ENCODE results near the gene FALEC. TPM values are rescaled to one million over a fixed set of nuclear protein-coding genes. Genes with fewer than 3 reads are reported as not detected.

FALEC gene
- total RNA-seq, 1 donor from 2014 or later: not detected

DNA sequence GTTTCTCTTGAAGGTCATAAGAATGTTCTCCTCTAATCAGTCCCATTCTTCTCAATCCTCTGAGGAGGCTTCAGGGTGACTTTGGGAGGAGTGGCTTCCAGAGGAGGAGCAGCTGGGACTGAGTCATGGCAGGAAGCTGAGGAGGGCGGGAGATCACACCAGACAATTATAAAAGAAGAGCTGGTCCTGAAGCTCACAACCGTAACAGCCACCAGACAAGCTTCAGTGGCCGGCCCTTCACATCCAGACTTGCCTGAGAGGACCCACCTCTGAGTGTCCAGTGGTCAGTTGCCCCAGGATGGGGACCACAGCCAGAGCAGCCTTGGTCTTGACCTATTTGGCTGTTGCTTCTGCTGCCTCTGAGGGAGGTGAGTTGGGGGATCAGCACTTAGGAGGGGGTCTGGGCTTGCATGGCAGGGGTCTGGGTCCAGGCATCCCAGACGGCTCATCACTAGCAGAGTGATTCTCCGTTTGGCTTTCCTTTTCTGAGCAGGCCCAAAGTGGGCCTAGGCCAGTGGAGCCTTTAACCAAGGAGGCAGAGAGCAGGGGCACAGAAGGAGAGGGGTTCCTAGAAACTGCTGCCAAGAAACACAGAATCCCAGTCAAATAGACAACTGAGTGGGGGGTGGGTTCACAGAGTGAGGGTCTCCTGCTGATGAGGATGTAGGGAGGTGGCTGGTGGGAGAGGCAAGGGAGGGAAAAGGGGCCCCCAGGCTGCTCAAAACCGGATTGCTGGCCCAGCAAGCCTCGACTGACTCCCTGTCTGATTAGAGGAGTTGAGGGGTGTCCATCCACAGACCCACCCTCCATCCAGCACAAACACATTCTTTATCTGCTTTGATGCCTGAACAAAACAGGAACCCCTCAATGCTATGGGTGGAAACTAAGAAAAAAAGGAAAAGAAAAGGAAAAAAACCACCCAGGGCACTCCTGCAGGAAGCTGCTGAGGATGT lies 7.4 kb upstream of the FALEC start, which contains the start of gene ECM1:
Gene ECM1 (plus strand): TSS at position 198 of the 953 bp plus-strand sequence. CDS start 101 bp downstream, at position 299.
- DNase-seq (ENCODE audit: missing footprints) (no peak), ATAC-seq (peak; percentile 80)
- intact Hi-C loops (cut with DNase I): no loop called here

DNA sequence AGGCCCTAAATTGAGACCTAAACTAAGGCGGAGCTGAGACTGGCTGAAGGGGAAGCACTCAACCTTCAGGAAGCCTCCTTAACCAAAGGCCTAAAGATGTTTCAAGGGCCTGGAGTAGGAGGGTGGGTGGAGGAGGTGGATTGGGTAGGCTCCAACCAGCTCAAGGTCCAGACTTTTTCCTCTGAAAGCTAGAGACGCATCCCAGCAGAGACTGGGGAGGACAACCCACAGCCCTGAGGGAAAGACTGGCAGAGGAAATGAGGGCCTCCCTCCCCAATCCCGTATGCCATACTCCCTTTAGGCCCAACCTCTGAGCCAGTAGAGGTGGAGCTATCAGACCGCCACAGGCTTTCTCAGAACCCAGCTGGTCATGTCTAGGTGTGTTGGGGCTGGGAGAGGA lies 6.6 kb upstream of the FALEC start:
- DNase-seq (ENCODE audit: missing footprints): no peak
- ATAC-seq: peak; percentile 11
- intact Hi-C loops (cut with DNase I): no loop called here

DNA sequence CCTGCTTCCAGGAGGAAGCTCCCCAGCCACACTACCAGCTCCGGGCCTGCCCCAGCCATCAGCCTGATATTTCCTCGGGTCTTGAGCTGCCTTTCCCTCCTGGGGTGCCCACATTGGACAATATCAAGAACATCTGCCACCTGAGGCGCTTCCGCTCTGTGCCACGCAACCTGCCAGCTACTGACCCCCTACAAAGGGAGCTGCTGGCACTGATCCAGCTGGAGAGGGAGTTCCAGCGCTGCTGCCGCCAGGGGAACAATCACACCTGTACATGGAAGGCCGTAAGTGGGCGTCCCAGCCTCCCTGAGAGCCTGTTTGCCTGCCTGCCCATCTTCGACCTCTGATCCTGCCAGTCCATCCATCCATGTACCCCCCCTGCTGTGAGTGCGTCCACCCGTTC lies 4.0 kb upstream of the FALEC start:
- no peak for ATAC-seq
- no peak for DNase-seq (ENCODE audit: missing footprints)
- intact Hi-C loops (cut with DNase I): no loop called here

DNA sequence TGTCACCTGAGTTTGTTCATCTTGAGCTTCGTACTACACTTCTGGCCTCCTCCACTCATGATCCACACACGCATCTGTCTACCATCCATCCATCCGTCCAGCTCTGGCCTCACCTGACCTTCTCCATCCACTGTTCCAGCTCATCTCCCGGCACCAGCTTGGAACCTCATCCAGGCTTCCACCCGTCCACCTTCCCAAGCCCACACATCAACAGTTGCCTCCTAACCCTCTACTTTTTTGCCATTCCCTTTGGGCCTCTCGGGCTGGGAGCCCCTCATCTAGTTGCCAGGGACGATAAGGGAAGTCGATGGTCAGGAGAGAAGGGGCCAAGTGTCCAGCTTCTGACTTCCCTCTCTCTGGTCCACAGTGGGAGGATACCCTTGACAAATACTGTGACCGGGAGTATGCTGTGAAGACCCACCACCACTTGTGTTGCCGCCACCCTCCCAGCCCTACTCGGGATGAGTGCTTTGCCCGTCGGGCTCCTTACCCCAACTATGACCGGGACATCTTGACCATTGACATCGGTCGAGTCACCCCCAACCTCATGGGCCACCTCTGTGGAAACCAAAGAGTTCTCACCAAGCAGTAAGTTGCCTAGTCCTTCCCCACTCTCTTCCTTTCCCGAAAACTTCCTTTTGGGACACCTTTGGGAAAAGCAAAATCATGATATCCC lies 3.4 kb upstream of the FALEC start:
- DNase-seq (ENCODE audit: missing footprints) (no peak), ATAC-seq (no peak)
- intact Hi-C loops (cut with DNase I): no loop called here

DNA sequence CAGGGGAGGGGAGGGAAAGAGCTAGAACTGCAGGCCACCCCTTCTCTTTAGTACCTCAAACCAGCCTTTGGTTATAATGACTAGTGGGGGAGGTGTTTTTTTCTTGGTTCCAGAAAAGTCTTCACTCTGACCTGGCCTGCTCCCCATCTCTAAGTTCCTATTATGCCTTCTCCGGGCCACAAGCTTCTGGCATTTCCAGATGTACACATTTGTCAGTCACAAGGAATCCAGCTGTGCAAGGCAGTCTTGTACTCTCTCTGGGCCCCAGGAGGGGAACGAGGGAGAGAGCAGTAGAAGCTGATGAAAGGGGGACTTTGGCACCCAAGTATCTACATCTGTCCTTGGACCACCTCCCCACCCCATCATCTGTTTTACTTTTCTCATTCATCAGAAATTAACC lies 2.7 kb upstream of the FALEC start:
- DNase-seq (ENCODE audit: missing footprints) (no peak), ATAC-seq (no peak)
- intact Hi-C loops (cut with DNase I): no loop called here

DNA sequence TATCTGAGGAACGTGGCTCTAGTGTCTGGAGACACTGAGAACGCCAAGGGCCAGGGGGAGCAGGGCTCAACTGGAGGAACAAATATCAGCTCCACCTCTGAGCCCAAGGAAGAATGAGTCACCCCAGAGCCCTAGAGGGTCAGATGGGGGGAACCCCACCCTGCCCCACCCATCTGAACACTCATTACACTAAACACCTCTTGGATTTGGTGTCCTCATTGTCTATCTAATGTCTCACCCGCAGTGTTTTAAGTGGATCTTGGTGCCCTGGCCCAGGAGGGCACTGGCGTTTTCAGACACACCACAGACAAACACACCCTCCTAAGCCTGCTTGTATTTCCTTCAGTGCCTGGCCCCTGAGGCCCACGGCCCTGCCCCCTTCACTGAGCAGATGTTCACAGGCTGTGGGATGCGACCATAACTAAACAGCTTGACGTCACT lies 2.2 kb upstream of the FALEC start:
- ATAC-seq (no peak), DNase-seq (ENCODE audit: missing footprints) (no peak)
- intact Hi-C loops (cut with DNase I): no loop called here

DNA sequence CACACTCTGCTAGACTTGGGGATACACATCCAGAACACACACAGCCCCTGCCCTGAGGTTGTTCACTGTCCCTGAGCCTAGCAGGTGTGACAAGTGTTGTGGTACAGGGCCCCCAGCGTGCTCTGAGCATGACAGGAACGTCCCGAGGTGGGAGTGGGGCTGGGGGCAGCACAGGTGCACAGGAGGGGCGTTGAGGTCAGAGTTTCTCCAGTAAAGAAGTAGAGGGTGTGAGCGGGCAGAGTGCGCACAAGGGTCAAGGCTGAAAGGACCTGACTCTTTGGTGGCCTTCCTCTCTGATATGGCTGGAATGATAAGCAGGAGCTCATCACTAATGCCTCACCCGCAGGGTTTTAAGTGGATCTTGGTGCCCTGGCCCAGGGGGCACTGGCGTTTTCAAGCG lies 1.3 kb upstream of the FALEC start:
- intact Hi-C loops (cut with DNase I): no loop called here
- DNase-seq (ENCODE audit: missing footprints): no peak
- no peak for ATAC-seq

DNA sequence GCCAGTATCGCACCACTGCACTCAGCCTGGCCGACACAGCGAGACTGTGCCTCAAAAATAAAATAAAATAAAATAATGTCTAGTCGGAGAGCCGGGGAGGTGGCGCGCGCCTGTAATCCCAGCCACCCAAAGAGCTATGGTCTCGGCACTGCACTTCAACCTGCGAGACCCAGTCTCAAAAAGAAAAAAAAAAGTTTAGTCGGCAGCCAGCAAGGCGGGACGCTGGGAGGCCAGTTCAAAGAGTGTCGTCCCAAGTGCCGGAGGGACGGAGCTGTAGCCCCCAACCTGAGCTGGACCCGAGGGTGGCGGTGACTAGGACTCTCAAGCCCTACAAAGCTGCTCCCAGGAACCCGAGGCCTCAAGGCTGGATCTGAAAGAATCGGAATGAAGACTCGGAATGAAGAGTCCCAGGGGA lies 632 bp upstream of the FALEC start:
- ATAC-seq (peak; percentile 7), DNase-seq (ENCODE audit: missing footprints) (no peak)
- intact Hi-C loops (cut with DNase I): loop anchor here (1.0 kb wide), 1 partner anchor 17 kb away; no protein-coding TSS in a partner anchor

DNA sequence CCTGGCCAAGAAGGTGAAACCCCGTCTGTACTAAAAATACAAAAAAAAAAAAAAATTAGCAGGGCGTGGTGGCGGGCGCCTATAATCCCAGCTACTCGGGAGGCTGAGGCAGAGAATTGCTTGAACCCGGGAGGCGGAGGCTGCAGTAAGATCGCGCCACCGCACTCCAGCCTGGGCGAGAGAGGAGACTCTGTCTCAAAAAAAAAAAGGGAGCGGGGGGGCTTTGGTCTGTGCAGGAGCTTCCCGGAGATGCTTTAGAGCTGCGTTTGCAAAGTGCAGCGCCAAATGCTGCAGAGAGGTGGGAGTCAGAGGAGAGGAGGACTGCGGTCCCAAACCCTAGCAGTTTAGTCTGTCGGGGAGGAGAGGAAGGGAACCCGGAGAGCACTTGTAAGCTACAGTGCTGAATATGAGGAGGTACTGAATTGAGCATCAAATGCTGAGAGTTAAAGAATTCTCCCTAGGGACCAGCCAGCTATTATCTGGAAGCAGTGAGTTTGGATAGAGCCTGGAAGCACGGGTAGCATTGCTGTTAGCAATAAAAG lies 569 bp downstream of the FALEC start:
- no peak for DNase-seq (ENCODE audit: missing footprints)
- ATAC-seq: no peak
- intact Hi-C loops (cut with DNase I): no loop called here

DNA sequence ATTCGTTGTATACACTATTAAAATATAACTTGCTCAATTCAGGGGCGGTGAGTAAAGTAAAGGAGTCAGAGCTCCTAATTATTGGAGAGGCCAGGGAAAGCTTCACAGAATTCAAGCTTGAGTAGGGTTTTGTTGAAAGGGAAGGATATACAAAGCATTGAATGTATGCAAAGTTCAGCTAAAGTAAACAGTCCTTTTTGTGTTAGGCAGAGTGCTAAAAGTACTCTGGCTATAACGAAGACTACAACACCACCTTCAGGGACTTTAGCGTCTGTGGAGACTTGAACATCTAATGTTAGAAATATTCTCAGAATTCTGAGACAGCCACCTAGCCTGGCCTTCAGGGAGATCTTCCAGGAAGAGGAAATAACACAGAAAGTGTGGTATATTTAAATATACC lies 1.1 kb downstream of the FALEC start:
- ATAC-seq (no peak), DNase-seq (ENCODE audit: missing footprints) (no peak)
- intact Hi-C loops (cut with DNase I): no loop called here

DNA sequence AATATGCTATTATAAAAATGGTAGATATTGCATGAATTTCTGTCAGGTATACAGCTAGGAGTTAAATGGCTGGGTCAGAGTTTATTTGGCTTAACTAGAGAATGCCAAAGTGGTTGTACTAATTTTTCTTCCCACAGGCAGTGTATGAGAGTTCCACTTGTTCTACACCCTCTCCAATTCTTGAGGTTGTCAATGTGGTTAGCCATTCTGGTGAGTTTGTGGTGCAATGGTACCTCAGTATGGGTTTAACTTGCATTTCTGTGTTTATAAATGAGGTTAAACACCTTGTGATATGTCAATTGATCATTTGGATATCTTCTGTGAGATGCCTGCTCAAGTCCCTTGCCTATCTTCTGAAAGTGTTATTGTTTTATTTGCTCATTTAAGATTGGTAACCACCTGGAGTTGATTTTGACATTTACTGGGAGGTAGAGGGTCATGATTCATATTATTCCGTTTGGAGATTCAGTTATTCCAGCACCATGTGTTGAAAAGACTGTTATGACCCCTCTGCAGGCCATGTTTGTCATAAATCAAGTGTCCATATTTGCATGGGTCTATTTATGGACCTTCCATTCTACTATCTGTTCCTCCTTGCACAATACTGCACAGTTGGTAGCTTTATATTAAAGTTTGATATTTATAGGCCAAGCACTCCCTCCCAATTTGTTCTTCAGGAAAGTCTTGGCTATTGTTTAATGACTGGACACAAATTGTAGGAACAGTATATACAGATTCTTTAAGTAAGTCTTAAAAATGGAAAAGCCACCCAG lies 5.8 kb downstream of the FALEC start:
- intact Hi-C loops (cut with DNase I): no loop called here
- ATAC-seq (no peak), DNase-seq (ENCODE audit: missing footprints) (no peak)

DNA sequence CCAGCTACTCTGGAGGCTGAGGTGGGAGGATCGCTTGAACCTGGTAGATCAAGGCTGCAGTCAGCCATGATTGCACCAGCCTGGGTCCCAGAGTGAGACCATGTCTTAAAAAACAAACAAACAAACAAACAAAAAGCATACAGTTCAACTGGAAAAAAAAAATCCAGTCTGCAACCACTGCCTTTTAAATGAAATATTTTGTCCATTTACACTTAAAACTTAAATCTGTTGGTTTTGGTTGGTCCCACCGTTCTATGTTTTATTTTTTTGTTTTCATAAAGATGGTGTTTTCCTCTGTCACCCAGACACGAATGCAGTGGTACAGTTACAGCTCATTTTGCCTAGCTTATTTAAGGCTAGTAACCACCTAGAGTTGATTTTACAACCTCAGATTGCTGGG lies 9.8 kb downstream of the FALEC start:
- DNase-seq (ENCODE audit: missing footprints): no peak
- intact Hi-C loops (cut with DNase I): no loop called here
- no peak for ATAC-seq

DNA sequence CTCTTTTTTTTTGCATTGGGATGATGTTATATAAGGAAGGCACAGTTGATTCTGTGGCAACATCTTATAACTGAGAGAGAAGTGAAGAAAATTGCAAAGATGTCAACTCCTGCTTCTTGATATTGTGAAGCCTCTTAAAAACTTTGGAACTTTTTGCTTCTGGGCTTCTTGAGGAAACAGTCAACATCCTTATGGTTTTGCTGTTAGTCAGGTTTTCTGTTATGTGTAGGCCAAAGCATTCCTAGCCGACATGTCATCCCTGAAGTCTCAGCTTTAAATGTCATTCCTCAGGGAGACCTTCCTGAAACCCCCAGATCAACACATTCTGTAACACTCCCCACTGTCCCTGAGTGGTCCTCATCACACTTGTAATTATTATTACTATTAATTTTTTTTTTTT lies 12.6 kb downstream of the FALEC start:
- ATAC-seq: no peak
- DNase-seq (ENCODE audit: missing footprints): no peak
- intact Hi-C loops (cut with DNase I): no loop called here

DNA sequence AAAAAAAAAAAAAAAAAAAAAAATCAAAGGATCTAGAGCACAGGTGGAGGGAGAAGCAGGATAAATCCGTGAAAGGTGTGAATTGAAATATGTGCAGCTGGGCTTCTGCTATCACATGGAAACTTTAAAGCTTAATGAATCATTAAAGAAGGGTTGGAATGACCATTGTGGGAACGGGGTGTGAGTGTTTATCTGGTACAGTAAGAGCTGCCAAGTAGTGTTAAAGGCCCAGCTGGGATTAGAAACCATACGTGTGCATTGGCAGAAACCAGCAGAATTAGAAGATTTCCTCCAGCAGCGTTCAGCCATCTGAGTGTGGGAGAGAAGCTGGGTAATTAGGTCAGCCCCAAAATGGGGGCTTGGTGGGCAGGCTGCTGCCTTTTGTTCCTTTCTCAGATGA lies 13.5 kb downstream of the FALEC start:
- intact Hi-C loops (cut with DNase I): no loop called here
- peak; percentile 32 for ATAC-seq

DNA sequence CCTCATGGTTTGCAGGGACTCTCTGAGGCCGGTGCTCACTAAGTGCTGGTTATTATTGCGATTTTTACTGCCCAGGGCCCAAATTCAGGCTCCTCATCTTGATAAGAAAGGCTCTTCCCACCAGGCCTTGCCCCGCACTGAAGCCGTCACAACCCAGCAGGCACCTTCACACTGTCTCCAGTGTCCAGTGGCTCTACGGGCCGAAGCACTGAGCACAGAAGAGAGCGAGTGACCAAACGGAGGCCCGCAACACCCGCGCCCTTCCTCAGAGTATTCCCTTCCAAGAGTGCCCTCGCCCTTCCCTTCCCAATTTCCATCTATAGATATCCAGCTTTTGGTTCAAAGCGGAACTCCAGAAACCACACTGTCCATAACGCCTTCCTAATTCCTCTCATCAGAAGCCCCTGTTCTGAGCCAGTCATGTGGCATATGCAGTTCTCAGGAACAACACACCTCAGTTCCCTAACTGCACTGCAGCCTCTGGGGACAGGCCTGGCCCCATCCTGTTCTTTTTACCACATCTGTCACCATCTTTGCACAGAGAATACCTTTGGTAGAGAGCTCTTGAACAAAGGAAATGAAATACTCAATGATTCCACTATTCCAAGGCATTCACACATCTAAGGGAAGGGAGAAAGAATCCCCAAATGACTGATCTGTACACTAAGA lies 15.1 kb downstream of the FALEC start:
- intact Hi-C loops (cut with DNase I): loop anchor here (5.0 kb wide), 1 partner anchor 168 kb away; the partner anchor contains the start of gene RPRD2
- ATAC-seq (no peak), DNase-seq (ENCODE audit: missing footprints) (no peak)

More for the DNA sequence above, 13.5 kb downstream of the FALEC start:
- no peak for DNase-seq (ENCODE audit: missing footprints)

DNA sequence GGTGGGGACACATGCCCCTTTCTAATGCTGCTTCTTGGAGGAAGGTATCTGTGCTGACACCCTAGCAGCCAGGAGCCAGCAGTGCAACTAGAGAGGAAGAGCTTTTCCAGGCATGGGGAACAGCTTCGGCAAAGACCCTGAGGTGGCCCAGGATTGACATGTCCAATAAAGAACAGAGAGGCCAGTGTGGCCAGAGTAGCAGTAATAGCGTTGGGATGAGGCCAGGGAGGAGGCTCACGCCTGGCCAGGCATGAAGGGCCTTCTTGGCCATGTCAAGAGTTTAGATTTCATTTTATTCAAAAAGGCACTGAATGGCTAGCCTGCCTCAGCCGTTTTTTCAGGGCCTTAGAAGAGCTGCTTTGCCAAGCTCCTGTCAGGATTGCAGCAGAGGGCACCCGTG lies 17.3 kb downstream of the FALEC start:
- intact Hi-C loops (cut with DNase I): loop anchor here (1.0 to 5.0 kb wide), 3 partner anchors 18 to 171 kb away; partner anchors contain the start of genes FALEC, RPRD2 and TARS2
- ATAC-seq (no peak), DNase-seq (ENCODE audit: missing footprints) (no peak)

DNA sequence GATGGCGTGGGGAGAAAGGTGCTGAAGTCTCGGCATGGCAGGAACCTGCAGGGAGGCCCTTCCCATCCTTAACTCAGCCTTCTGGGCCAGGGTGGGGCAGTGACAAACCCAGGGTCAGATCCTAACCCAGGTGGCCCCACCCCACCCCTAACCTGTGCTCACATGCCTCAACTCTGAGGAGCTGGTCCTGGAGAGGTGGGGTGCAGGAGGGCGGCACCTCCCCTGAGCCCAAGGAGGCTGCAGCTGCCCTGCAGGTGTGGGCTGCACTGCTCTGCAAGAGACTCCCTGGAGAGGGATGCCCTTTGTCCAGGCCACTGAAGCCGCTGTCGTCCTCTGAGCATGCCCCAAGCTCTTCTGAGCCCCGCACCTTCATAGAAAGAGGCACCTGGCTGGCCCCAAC lies 18.4 kb downstream of the FALEC start:
- intact Hi-C loops (cut with DNase I): loop anchor here (5.0 kb wide), 1 partner anchor 172 kb away; the partner anchor contains the start of gene RPRD2
- ATAC-seq (no peak), DNase-seq (ENCODE audit: missing footprints) (no peak)

Measured in Right ventricle myocardium inferior (tissue), 1 donor.